Neuronal stem cell (in vitro differentiated cells): ENCODE measurements around the gene KCNT2.

ENCODE experiments used
- DNase-seq: peaks from one replicate; pipeline ENCODE4 v3.0.0-alpha.2; 2013; ENCODE audit warnings: low spot score
- H2AFZ ChIP-seq: one replicate; pipeline ENCODE4 v1.6.1; 2013; ENCODE audit warnings: mild to moderate bottlenecking, low read length, inconsistent platforms
- H2AK5ac ChIP-seq: 2 replicates; pipeline ENCODE4 v1.6.1; 2013; ENCODE audit warnings: low read depth, mild to moderate bottlenecking, inconsistent platforms, low read length, moderate library complexity, mixed read lengths
- H2BK120ac ChIP-seq: 2 replicates; pipeline ENCODE4 v1.6.1; 2013; ENCODE audit warnings: low read depth, mild to moderate bottlenecking, inconsistent platforms, low read length, moderate library complexity, mixed read lengths
- H2BK12ac ChIP-seq: one replicate; pipeline ENCODE4 v1.6.1; 2013; ENCODE audit warnings: low read length, inconsistent platforms
- H2BK15ac ChIP-seq: 2 replicates; pipeline ENCODE4 v1.6.1; 2013; ENCODE audit warnings: mild to moderate bottlenecking, low read length, inconsistent platforms, mixed read lengths
- H2BK5ac ChIP-seq: one replicate; pipeline ENCODE4 v1.6.1; 2013; ENCODE audit warnings: inconsistent platforms, mild to moderate bottlenecking, low read length, moderate library complexity
- H3K14ac ChIP-seq: one replicate; pipeline ENCODE4 v1.6.1; 2013; ENCODE audit warnings: low read length, inconsistent platforms
- H3K18ac ChIP-seq: 2 replicates; pipeline ENCODE4 v1.6.1; 2013; ENCODE audit warnings: low read length, inconsistent platforms
- H3K23ac ChIP-seq: 2 replicates; pipeline ENCODE4 v1.6.1; 2013; ENCODE audit warnings: low read depth, mild to moderate bottlenecking, mixed read lengths, low read length, inconsistent platforms; ENCODE audit not compliant: poor library complexity
- H3K27ac ChIP-seq: replicated peaks from 3 replicates; pipeline ENCODE4 v1.5.1; 2013; ENCODE audit warnings: low read length, inconsistent platforms
- H3K27me3 ChIP-seq, 3 experiments: 2 replicates each; pipeline ENCODE4 v1.6.1; 2013; ENCODE audit warnings: low read length in 3 of 3, mild to moderate bottlenecking in 2 of 3, inconsistent platforms in 1 of 3, low read depth in 1 of 3, mixed read lengths in 1 of 3, moderate library complexity in 1 of 3; ENCODE audit not compliant: control insufficient read depth in 3 of 3, insufficient read depth in 3 of 3
- H3K36me3 ChIP-seq, 2 donors: replicated peaks in 1 of 2; 2 replicates each; pipeline ENCODE4 v1.6.1; 2013; ENCODE audit warnings: low read length in 2 of 2; ENCODE audit not compliant: control insufficient read depth in 2 of 2, insufficient read depth in 2 of 2
- H3K4ac ChIP-seq: 2 replicates; pipeline ENCODE4 v1.6.1; 2013; ENCODE audit warnings: inconsistent platforms, mild to moderate bottlenecking, low read length, moderate library complexity
- H3K4me1 ChIP-seq, 2 donors: 1 replicate in 1 of 2; 2 replicates in 1 of 2; pipeline ENCODE4 v1.6.1; 2013; ENCODE audit warnings: low read length in 2 of 2, low read depth in 1 of 2; ENCODE audit not compliant: control insufficient read depth in 2 of 2, insufficient read depth in 1 of 2
- H3K4me2 ChIP-seq: one replicate; pipeline ENCODE4 v1.6.1; 2013; ENCODE audit warnings: mild to moderate bottlenecking, low read length, inconsistent platforms; ENCODE audit not compliant: insufficient read depth, poor library complexity, severe bottlenecking
- H3K4me3 ChIP-seq, 2 donors: 2 replicates each; pipeline ENCODE4 v1.5.1; 2013; ENCODE audit warnings: low read length in 2 of 2, mild to moderate bottlenecking in 2 of 2, inconsistent platforms in 1 of 2, moderate library complexity in 1 of 2
- H3K79me1 ChIP-seq: one replicate; pipeline ENCODE4 v1.6.1; 2013; ENCODE audit warnings: low read depth, mild to moderate bottlenecking, inconsistent platforms, low read length, moderate library complexity
- H3K9ac ChIP-seq: one replicate; pipeline ENCODE4 v1.6.1; 2013; ENCODE audit warnings: mild to moderate bottlenecking, low read depth, low read length, inconsistent platforms; ENCODE audit not compliant: poor library complexity
- H3K9me3 ChIP-seq, 2 donors: replicated peaks in 1 of 2; 2 replicates each; pipeline versions ENCODE3 to v1.6.1; 2013; ENCODE audit warnings: low read length in 2 of 2, mild to moderate bottlenecking in 2 of 2, inconsistent platforms in 1 of 2, low read depth in 1 of 2, mixed read lengths in 1 of 2, moderate library complexity in 1 of 2; ENCODE audit not compliant: control insufficient read depth in 2 of 2, insufficient read depth in 1 of 2
- H4K8ac ChIP-seq: one replicate; pipeline ENCODE4 v1.6.1; 2013; ENCODE audit warnings: low read depth, mild to moderate bottlenecking, inconsistent platforms, low read length, moderate library complexity
- H4K91ac ChIP-seq: one replicate; pipeline ENCODE4 v1.6.1; 2013; ENCODE audit warnings: low read length, low read depth, mild to moderate bottlenecking, inconsistent platforms; ENCODE audit not compliant: poor library complexity
- WGBS, 2 donors: extraction: QIAGEN DNeasy Blood & Tissue Kit; methylation state at CpG; one replicate each; pipeline ENCODE4 v1.1.7; 2013; ENCODE audit warnings: missing lambda C conversion rate in 2 of 2, mixed read lengths in 1 of 2; ENCODE audit not compliant: insufficient read length in 2 of 2, insufficient replicate concordance in 1 of 2; ENCODE audit errors: extremely low coverage in 2 of 2; 5-methylcytosine and 5-hydroxymethylcytosine counted together

The KCNT2 gene

DNA sequence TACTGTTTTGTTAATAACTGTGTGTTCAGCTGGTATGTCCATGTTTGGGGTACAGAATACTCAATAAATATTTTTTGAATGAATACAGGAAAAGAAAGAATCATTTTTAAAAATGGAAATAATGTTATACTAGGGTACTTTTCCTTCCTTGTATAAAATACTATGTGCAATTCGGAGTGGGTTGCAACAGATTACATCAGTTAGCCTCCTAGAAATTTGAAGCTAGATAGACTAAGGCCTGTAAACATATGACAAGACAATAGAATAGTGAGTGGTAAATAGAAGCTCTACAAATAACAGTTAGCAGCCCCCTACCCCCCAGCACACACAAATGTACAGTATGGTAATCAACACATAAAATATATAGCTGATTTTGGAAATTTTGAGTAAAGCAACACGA is 195.9 kb downstream of the KCNT2 start:
- Histone ChIP-seq H2BK5ac (no peak overlapping the region), H3K36me3 (no peaks in the 10 kb centered on the region), H3K79me1 (no peaks in the 10 kb centered on the region), H3K4me3 (no peak overlapping the region), H3K9ac (no peak overlapping the region), H3K23ac (no peak overlapping the region), H3K9me3 (no peaks in the 10 kb centered on the region), H2BK120ac (no peak overlapping the region), H3K4me1 (peaks cover 0 to 7% of the 10 kb centered on the region in 2 donors), H4K91ac (no peak overlapping the region), H3K4me2 (no peak overlapping the region), H3K14ac (no peak overlapping the region), H3K27ac (no peak overlapping the region), H2AFZ (no peak overlapping the region), H2BK15ac (no peak overlapping the region), H3K27me3 (no peaks in the 10 kb centered on the region), H2BK12ac (no peak overlapping the region), H3K4ac (no peak overlapping the region), H2AK5ac (no peak overlapping the region), H3K18ac (no peak overlapping the region), H4K8ac (no peak overlapping the region)
- WGBS, 2 donors = no CpG with 5 or more reads among the region's 2 CpGs
- no peak for DNase-seq

GRCh38 chr1:196410768-196411167 is 197.5 kb downstream of the KCNT2 start:
- Histone ChIP-seq H3K9me3 (no peaks in the 10 kb centered on the region), H2AFZ (no peak overlapping the region), H2BK12ac (no peak overlapping the region), H3K79me1 (no peaks in the 10 kb centered on the region), H3K4me2 (no peak overlapping the region), H2AK5ac (no peak overlapping the region), H3K23ac (no peak overlapping the region), H3K27ac (no peak overlapping the region), H2BK120ac (no peak overlapping the region), H2BK15ac (no peak overlapping the region), H3K4me1 (peaks cover 0 to 7% of the 10 kb centered on the region in 2 donors), H4K8ac (no peak overlapping the region), H4K91ac (no peak overlapping the region), H3K18ac (no peak overlapping the region), H3K9ac (no peak overlapping the region), H3K36me3 (no peaks in the 10 kb centered on the region), H3K27me3 (no peaks in the 10 kb centered on the region), H2BK5ac (no peak overlapping the region), H3K4ac (no peak overlapping the region), H3K4me3 (no peak overlapping the region), H3K14ac (no peak overlapping the region)
- DNase-seq = no peak

DNA sequence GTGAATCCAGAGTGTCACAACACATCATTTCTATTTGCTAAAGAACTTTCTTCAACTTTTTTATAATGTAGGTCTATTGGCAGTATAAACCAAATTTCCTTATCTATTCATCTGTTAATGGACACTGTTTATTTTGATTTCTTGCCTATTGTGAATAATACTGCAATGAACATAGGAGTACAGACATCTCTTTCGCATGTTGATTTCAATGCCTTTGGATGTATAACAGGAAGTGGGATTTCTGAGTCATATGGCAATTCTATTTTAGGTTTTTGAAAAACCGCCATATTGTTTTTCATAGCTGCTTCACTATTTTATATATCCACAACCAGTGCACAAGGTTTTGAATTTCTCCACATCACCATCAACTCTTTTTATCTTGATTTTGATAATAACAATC is 198.7 kb downstream of the KCNT2 start:
- H2BK120ac ChIP-seq = no peak overlapping the region
- H2BK12ac ChIP-seq = no peak overlapping the region
- H2AFZ ChIP-seq = no peak overlapping the region
- no peaks in the 10 kb centered on the region for H3K36me3 ChIP-seq
- H2BK5ac ChIP-seq = no peak overlapping the region
- H3K14ac ChIP-seq = no peak overlapping the region
- H3K4me1 ChIP-seq = peaks cover 0 to 7% of the 10 kb centered on the region in 2 donors
- no peak overlapping the region for H4K8ac ChIP-seq
- no peak overlapping the region for H2BK15ac ChIP-seq
- H2AK5ac ChIP-seq = no peak overlapping the region
- no peak overlapping the region for H4K91ac ChIP-seq
- no peaks in the 10 kb centered on the region for H3K27me3 ChIP-seq
- no peak overlapping the region for H3K18ac ChIP-seq
- no peak overlapping the region for H3K27ac ChIP-seq
- no peaks in the 10 kb centered on the region for H3K79me1 ChIP-seq
- H3K4ac ChIP-seq = no peak overlapping the region
- WGBS, 2 donors = no CpG with 5 or more reads among the region's 2 CpGs
- H3K23ac ChIP-seq = no peak overlapping the region
- H3K4me2 ChIP-seq = no peak overlapping the region
- H3K9me3 ChIP-seq = no peaks in the 10 kb centered on the region
- no peak overlapping the region for H3K4me3 ChIP-seq
- H3K9ac ChIP-seq = no peak overlapping the region
- DNase-seq = no peak

DNA sequence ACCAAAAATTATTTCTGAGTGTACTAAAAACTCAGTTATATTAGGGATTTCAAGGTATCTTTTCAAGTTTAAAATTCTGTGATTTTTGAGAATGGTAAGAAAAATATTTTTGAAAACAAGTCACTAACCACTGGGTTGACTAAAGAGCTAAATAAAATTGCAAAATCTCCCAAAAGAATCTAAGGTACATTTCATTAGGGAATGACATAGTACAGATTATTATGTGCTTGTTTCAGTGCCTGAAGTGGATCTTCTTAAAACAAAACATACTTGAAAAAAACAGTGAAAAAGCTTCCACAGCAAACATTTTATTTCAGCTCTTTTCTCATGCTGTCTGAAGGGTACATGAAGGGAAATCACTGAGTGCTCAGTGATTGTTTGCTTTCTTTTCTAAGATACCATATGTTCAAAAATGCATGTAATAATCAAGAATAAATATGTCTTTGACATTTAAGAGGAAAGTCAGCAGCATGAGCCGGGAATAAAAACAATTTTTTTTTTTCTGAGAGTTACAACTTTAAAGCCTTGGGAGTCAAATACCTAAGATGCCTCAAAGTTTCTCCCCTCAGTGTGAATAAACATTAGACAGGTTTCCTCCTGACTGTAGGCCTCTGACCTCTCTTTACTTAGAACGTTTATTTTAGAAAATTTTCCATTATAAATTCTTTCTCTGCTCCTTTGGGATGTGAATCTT is 200.7 kb downstream of the KCNT2 start:
- Histone ChIP-seq H2BK5ac (no peak overlapping the region), H3K23ac (no peak overlapping the region), H3K9me3 (no peaks in the 10 kb centered on the region), H2AFZ (peak overlapping the region; percentile 38), H4K8ac (no peak overlapping the region), H2AK5ac (no peak overlapping the region), H4K91ac (no peak overlapping the region), H3K4me2 (no peak overlapping the region), H3K36me3 (no peaks in the 10 kb centered on the region), H3K14ac (no peak overlapping the region), H3K18ac (no peak overlapping the region), H3K4ac (no peak overlapping the region), H2BK12ac (no peak overlapping the region), H2BK120ac (no peak overlapping the region), H3K27ac (no peak overlapping the region), H3K27me3 (no peaks in the 10 kb centered on the region), H3K4me1 (peaks cover 0 to 7% of the 10 kb centered on the region in 2 donors), H3K9ac (no peak overlapping the region), H2BK15ac (no peak overlapping the region), H3K4me3 (no peak overlapping the region), H3K79me1 (no peaks in the 10 kb centered on the region)
- no peak for DNase-seq
- no CpG with 5 or more reads among the region's 2 CpGs for WGBS, 2 donors
